GM23338 (cell line): ENCODE results near the gene CDKN1A. TPM values are rescaled to one million over a fixed set of nuclear protein-coding genes. Genes with fewer than 3 reads are reported as not detected.

ENCODE experiments used
- ATAC-seq: fragments of 200-7000 bp; cut with Tn5 transposase; 3 replicates; pipeline ENCODE4 v1.9.1; 2020
- DNase-seq: peaks from one replicate; pipeline ENCODE4 v3.0.0-alpha.2; 2015; ENCODE audit warnings: low spot score
- H2AFZ ChIP-seq: fragments of 200-600 bp; sonication (generic); 2 replicates; pipeline ENCODE4 v1.8.0; 2016; ENCODE audit warnings: antibody characterized with exemption, mild to moderate bottlenecking, moderate library complexity
- H3F3A ChIP-seq: fragments of 200-600 bp; sonication (generic); replicated peaks from 2 replicates; pipeline ENCODE4 v1.8.0; 2017; ENCODE audit warnings: antibody characterized with exemption, mixed run types, low read depth
- H3K27ac ChIP-seq: fragments of 200-600 bp; sonication (generic); 2 replicates; pipeline ENCODE4 v1.6.1; 2016; ENCODE audit warnings: low read depth
- H3K27me3 ChIP-seq: fragments of 200-600 bp; sonication (generic); 2 replicates; pipeline ENCODE4 v1.8.0; 2016; ENCODE audit warnings: mild to moderate bottlenecking, mixed run types, moderate library complexity; ENCODE audit not compliant: insufficient read depth
- H3K36me3 ChIP-seq: fragments of 200-600 bp; sonication (generic); 2 replicates; pipeline ENCODE4 v1.8.0; 2016; ENCODE audit warnings: mild to moderate bottlenecking; ENCODE audit not compliant: insufficient read depth
- H3K4me1 ChIP-seq: fragments of 200-600 bp; sonication (generic); 2 replicates; pipeline ENCODE4 v1.8.0; 2016; ENCODE audit warnings: mild to moderate bottlenecking, moderate library complexity; ENCODE audit not compliant: insufficient read depth
- H3K4me2 ChIP-seq: fragments of 200-600 bp; sonication (generic); 2 replicates; pipeline ENCODE4 v1.7.1; 2017; ENCODE audit warnings: mixed run types
- H3K4me3 ChIP-seq: fragments of 200-600 bp; sonication (generic); 2 replicates; pipeline ENCODE4 v1.6.1; 2016; ENCODE audit warnings: mixed run types
- H3K79me2 ChIP-seq: fragments of 200-600 bp; sonication (generic); replicated peaks from 2 replicates; pipeline ENCODE4 v1.8.0; 2017; ENCODE audit warnings: mild to moderate bottlenecking; ENCODE audit not compliant: insufficient read depth
- H3K9me2 ChIP-seq: fragments of 200-600 bp; sonication (generic); 2 replicates; pipeline ENCODE4 v1.8.0; 2017; ENCODE audit not compliant: insufficient read depth
- H4K20me1 ChIP-seq: fragments of 200-600 bp; sonication (generic); replicated peaks from 2 replicates; pipeline ENCODE4 v1.8.0; 2017; ENCODE audit warnings: mild to moderate bottlenecking; ENCODE audit not compliant: insufficient read depth
- H3K27ac Mint-ChIP-seq: 2 replicates; pipeline ENCODE4 v1.8.0; 2020; ENCODE audit warnings: inconsistent platforms, mild to moderate bottlenecking, moderate library complexity, mixed read lengths
- H3K27me3 Mint-ChIP-seq: 3 replicates; pipeline ENCODE4 v1.8.0; 2022; ENCODE audit warnings: low read depth, mild to moderate bottlenecking, moderate library complexity, mixed read lengths, inconsistent platforms; ENCODE audit not compliant: insufficient read depth, poor library complexity
- H3K36me3 Mint-ChIP-seq: 3 replicates; pipeline ENCODE4 v1.8.0; 2021; ENCODE audit warnings: low read depth, mild to moderate bottlenecking, inconsistent platforms, moderate library complexity, mixed read lengths
- H3K4me1 Mint-ChIP-seq: 3 replicates; pipeline ENCODE4 v1.8.0; 2020; ENCODE audit warnings: mild to moderate bottlenecking, inconsistent platforms, mixed read lengths
- H3K4me3 Mint-ChIP-seq: 3 replicates; pipeline ENCODE4 v1.8.0; 2021; ENCODE audit warnings: moderate library complexity, mild to moderate bottlenecking, inconsistent platforms, mixed read lengths
- H3K9me3 Mint-ChIP-seq: 3 replicates; pipeline ENCODE4 v1.8.0; 2020; ENCODE audit warnings: moderate library complexity, mild to moderate bottlenecking, inconsistent platforms, mixed read lengths
- CREB1 ChIP-seq: fragments of 250-450 bp; sonication (Bioruptor Pico); IDR thresholded peaks from 2 replicates; pipeline ENCODE4 v1.5.0; 2020; ENCODE audit warnings: low read depth, mild to moderate bottlenecking, moderate library complexity
- ETS1 ChIP-seq: IDR thresholded peaks from 2 replicates; pipeline ENCODE4 v1.6.1; 2016; ENCODE audit warnings: antibody characterized with exemption
- EZH2 ChIP-seq: fragments of 200-600 bp; sonication (generic); IDR thresholded peaks from one replicate; pipeline ENCODE4 v1.8.0; 2017; ENCODE audit warnings: antibody characterized with exemption, mild to moderate bottlenecking, low read depth; ENCODE audit not compliant: unreplicated experiment
- EZH2phosphoT487 ChIP-seq: fragments of 200-600 bp; sonication (generic); IDR thresholded peaks from one replicate; pipeline ENCODE4 v1.8.1; 2018; ENCODE audit warnings: antibody characterized with exemption; ENCODE audit not compliant: unreplicated experiment
- JUNB ChIP-seq: IDR thresholded peaks from one replicate; pipeline ENCODE4 v1.6.1; 2016; ENCODE audit warnings: antibody characterized with exemption; ENCODE audit not compliant: unreplicated experiment
- NANOG ChIP-seq: IDR thresholded peaks from 2 replicates; pipeline ENCODE4 v1.6.1; 2016; ENCODE audit warnings: antibody characterized with exemption, borderline replicate concordance
- POLR2AphosphoS5 ChIP-seq: IDR thresholded peaks from 2 replicates; pipeline ENCODE4 v1.6.1; 2016; ENCODE audit warnings: antibody characterized with exemption, low read depth
- STAT1 ChIP-seq: IDR thresholded peaks from one replicate; pipeline ENCODE4 v1.6.1; 2016; ENCODE audit warnings: antibody characterized with exemption; ENCODE audit not compliant: unreplicated experiment
- ZNF114 ChIP-seq: fragments of 250-450 bp; sonication (Bioruptor Pico); IDR thresholded peaks from 2 replicates; pipeline ENCODE4 v1.5.0; 2020; ENCODE audit warnings: mild to moderate bottlenecking, moderate library complexity
- ZNF331 ChIP-seq: fragments of 250-450 bp; sonication (Bioruptor Pico); IDR thresholded peaks from 2 replicates; pipeline ENCODE4 v1.5.0; 2020; ENCODE audit warnings: low read depth, mild to moderate bottlenecking, moderate library complexity
- polyA plus RNA-seq: library from polyadenylated mRNA; unstranded; fragments of >200 nt; fragmentation: Nextera tagmentation; extraction: Ambion mirVana; gene quantifications from 2 replicates; pipeline ENCODE4 v1.2.1, GENCODE V29; 2016
- total RNA-seq: library from RNA; depleted of rRNA; stranded (reverse); fragments of >200 nt; shearing (Covaris generic); gene quantifications from 2 replicates; pipeline ENCODE4 v1.2.3, GENCODE V29; 2014
- TF ChIP-seq, protein P1 (sequence below): fragments of 250-450 bp; sonication (Bioruptor Pico); IDR thresholded peaks from 2 replicates; pipeline ENCODE4 v1.5.0; 2020; ENCODE audit warnings: mild to moderate bottlenecking, moderate library complexity
- TF ChIP-seq, protein P2 (sequence below): IDR thresholded peaks from one replicate; pipeline ENCODE4 v1.6.1; 2018; ENCODE audit warnings: antibody characterized with exemption; ENCODE audit not compliant: unreplicated experiment
- TF ChIP-seq, protein P3 (sequence below), 2 experiments: fragments of 200-600 bp in 1 of 2; sonication (generic) in 1 of 2; conservative IDR thresholded peaks; 2 replicates each; pipeline versions ENCODE4 v1.5.1 to v1.6.1; 2016 to 2017; ENCODE audit warnings: antibody characterized with exemption in 2 of 2, low read depth in 2 of 2, mild to moderate bottlenecking in 2 of 2, moderate library complexity in 1 of 2

Gene CDKN1A
- total and polyA plus RNA-seq, 2 experiments from 2014 or later, result 31.5 to 45.6 TPM

GRCh38 chr6:36657942-36658544, 20.5 kb upstream of the CDKN1A start:
- Histone ChIP-seq H2AFZ (no peak overlapping the region), H3K4me3 (no peak overlapping the region), H3K27ac (no peak overlapping the region), H3K27me3 (peaks cover 6% of the 10 kb centered on the region; the same call in 1 of the 2 replicates), H3K9me2 (no peaks in the 10 kb centered on the region), H3K4me2 (no peak overlapping the region), H3K79me2 (no peaks in the 10 kb centered on the region), H3F3A (peaks cover 6% of the 10 kb centered on the region; the same call in 1 of the 2 replicates), H3K4me1 (no peaks in the 10 kb centered on the region; the same call in 1 of the 2 replicates), H4K20me1 (no peaks in the 10 kb centered on the region), H3K36me3 (no peaks in the 10 kb centered on the region)
- Mint-ChIP-seq H3K27me3 (no peaks in the 10 kb centered on the region), H3K27ac (no peak overlapping the region), H3K4me3 (no peak overlapping the region), H3K4me1 (peaks cover 3% of the 10 kb centered on the region; the same call in 2 of the 3 replicates), H3K36me3 (no peaks in the 10 kb centered on the region), H3K9me3 (no peaks in the 10 kb centered on the region)
- no peak for ATAC-seq
- TF ChIP-seq, protein P1, sequence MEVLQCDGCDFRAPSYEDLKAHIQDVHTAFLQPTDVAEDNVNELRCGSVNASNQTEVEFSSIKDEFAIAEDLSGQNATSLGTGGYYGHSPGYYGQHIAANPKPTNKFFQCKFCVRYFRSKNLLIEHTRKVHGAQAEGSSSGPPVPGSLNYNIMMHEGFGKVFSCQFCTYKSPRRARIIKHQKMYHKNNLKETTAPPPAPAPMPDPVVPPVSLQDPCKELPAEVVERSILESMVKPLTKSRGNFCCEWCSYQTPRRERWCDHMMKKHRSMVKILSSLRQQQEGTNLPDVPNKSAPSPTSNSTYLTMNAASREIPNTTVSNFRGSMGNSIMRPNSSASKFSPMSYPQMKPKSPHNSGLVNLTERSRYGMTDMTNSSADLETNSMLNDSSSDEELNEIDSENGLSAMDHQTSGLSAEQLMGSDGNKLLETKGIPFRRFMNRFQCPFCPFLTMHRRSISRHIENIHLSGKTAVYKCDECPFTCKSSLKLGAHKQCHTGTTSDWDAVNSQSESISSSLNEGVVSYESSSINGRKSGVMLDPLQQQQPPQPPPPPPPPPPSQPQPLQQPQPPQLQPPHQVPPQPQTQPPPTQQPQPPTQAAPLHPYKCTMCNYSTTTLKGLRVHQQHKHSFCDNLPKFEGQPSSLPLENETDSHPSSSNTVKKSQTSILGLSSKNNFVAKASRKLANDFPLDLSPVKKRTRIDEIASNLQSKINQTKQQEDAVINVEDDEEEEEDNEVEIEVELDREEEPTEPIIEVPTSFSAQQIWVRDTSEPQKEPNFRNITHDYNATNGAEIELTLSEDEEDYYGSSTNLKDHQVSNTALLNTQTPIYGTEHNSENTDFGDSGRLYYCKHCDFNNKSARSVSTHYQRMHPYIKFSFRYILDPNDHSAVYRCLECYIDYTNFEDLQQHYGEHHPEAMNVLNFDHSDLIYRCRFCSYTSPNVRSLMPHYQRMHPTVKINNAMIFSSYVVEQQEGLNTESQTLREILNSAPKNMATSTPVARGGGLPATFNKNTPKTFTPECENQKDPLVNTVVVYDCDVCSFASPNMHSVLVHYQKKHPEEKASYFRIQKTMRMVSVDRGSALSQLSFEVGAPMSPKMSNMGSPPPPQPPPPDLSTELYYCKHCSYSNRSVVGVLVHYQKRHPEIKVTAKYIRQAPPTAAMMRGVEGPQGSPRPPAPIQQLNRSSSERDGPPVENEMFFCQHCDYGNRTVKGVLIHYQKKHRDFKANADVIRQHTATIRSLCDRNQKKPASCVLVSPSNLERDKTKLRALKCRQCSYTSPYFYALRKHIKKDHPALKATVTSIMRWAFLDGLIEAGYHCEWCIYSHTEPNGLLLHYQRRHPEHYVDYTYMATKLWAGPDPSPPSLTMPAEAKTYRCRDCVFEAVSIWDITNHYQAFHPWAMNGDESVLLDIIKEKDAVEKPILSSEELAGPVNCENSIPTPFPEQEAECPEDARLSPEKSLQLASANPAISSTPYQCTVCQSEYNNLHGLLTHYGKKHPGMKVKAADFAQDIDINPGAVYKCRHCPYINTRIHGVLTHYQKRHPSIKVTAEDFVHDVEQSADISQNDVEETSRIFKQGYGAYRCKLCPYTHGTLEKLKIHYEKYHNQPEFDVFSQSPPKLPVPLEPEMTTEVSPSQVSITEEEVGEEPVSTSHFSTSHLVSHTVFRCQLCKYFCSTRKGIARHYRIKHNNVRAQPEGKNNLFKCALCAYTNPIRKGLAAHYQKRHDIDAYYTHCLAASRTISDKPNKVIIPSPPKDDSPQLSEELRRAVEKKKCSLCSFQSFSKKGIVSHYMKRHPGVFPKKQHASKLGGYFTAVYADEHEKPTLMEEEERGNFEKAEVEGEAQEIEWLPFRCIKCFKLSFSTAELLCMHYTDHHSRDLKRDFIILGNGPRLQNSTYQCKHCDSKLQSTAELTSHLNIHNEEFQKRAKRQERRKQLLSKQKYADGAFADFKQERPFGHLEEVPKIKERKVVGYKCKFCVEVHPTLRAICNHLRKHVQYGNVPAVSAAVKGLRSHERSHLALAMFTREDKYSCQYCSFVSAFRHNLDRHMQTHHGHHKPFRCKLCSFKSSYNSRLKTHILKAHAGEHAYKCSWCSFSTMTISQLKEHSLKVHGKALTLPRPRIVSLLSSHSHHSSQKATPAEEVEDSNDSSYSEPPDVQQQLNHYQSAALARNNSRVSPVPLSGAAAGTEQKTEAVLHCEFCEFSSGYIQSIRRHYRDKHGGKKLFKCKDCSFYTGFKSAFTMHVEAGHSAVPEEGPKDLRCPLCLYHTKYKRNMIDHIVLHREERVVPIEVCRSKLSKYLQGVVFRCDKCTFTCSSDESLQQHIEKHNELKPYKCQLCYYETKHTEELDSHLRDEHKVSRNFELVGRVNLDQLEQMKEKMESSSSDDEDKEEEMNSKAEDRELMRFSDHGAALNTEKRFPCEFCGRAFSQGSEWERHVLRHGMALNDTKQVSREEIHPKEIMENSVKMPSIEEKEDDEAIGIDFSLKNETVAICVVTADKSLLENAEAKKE, result no peak
- no peak for TF ChIP-seq ETS1
- no peak for TF ChIP-seq ZNF114
- TF ChIP-seq JUNB, result no peak
- TF ChIP-seq CREB1 (CRISPR knock-in tag), result no peak
- no peak for TF ChIP-seq POLR2AphosphoS5
- TF ChIP-seq, protein P2, sequence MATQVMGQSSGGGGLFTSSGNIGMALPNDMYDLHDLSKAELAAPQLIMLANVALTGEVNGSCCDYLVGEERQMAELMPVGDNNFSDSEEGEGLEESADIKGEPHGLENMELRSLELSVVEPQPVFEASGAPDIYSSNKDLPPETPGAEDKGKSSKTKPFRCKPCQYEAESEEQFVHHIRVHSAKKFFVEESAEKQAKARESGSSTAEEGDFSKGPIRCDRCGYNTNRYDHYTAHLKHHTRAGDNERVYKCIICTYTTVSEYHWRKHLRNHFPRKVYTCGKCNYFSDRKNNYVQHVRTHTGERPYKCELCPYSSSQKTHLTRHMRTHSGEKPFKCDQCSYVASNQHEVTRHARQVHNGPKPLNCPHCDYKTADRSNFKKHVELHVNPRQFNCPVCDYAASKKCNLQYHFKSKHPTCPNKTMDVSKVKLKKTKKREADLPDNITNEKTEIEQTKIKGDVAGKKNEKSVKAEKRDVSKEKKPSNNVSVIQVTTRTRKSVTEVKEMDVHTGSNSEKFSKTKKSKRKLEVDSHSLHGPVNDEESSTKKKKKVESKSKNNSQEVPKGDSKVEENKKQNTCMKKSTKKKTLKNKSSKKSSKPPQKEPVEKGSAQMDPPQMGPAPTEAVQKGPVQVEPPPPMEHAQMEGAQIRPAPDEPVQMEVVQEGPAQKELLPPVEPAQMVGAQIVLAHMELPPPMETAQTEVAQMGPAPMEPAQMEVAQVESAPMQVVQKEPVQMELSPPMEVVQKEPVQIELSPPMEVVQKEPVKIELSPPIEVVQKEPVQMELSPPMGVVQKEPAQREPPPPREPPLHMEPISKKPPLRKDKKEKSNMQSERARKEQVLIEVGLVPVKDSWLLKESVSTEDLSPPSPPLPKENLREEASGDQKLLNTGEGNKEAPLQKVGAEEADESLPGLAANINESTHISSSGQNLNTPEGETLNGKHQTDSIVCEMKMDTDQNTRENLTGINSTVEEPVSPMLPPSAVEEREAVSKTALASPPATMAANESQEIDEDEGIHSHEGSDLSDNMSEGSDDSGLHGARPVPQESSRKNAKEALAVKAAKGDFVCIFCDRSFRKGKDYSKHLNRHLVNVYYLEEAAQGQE, result no peak
- no peak for TF ChIP-seq ZNF331 (CRISPR knock-in tag)
- no peak for TF ChIP-seq EZH2phosphoT487
- no peak for TF ChIP-seq STAT1
- TF ChIP-seq EZH2, result no peak
- TF ChIP-seq, protein P3, sequence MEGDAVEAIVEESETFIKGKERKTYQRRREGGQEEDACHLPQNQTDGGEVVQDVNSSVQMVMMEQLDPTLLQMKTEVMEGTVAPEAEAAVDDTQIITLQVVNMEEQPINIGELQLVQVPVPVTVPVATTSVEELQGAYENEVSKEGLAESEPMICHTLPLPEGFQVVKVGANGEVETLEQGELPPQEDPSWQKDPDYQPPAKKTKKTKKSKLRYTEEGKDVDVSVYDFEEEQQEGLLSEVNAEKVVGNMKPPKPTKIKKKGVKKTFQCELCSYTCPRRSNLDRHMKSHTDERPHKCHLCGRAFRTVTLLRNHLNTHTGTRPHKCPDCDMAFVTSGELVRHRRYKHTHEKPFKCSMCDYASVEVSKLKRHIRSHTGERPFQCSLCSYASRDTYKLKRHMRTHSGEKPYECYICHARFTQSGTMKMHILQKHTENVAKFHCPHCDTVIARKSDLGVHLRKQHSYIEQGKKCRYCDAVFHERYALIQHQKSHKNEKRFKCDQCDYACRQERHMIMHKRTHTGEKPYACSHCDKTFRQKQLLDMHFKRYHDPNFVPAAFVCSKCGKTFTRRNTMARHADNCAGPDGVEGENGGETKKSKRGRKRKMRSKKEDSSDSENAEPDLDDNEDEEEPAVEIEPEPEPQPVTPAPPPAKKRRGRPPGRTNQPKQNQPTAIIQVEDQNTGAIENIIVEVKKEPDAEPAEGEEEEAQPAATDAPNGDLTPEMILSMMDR (conservative IDR thresholded peaks at IDR 0.05; ENCODE audit: low read depth in 2 of 2), result no peak
- TF ChIP-seq NANOG, result no peak
- DNase-seq, result no peak
